HFF-Myc (cell line): ENCODE data around the gene LAMA4.

Source experiments
- DNase-seq: peaks from one replicate; pipeline ENCODE4 v3.0.0-alpha.2; 2011; ENCODE audit warnings: low read depth; ENCODE audit errors: extremely low read depth
- H3K4me3 ChIP-seq: replicated peaks from 2 replicates; pipeline ENCODE4 v1.5.1; 2011; ENCODE audit warnings: low read depth, mild to moderate bottlenecking, control low read depth, low read length
- CTCF ChIP-seq: IDR thresholded peaks from 2 replicates; pipeline ENCODE4 v1.5.1; 2012; ENCODE audit warnings: mild to moderate bottlenecking, low read depth, low read length, control low read depth; ENCODE audit errors: missing control alignments

Gene LAMA4

DNA sequence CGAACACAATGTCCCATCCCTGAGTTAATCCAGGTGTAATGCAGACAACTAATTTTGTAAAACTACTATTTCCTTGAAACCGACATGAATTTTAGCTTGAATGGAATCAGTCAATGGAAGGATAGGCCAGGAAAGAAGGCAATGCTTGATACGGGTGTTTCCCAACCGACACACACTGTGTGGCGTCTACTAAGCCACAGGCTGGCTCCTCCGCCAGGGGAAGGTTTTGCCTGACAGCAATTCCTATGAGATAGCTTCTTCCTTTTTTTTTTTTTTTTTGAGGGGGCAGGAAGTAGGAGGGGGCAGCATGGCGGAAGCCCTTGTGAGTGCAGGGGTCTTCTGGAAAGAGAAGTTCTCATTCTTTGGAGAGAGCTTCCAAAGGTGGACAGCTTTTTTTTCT is 12.0 kb upstream of the LAMA4 start:
- no peak for TF ChIP-seq CTCF
- no peak for DNase-seq
- H3K4me3 ChIP-seq, result no peak overlapping the region

- no peak for DNase-seq
- TF ChIP-seq CTCF, result no peak
- H3K4me3 ChIP-seq, result no peak overlapping the region
Measured at GRCh38 chr6:112259337-112259675, 4.9 kb upstream of the LAMA4 start.

- no peak for TF ChIP-seq CTCF
- no peak for DNase-seq
- no peak overlapping the region for H3K4me3 ChIP-seq
Measured at GRCh38 chr6:112258642-112259336, 4.4 kb upstream of the LAMA4 start.

DNA sequence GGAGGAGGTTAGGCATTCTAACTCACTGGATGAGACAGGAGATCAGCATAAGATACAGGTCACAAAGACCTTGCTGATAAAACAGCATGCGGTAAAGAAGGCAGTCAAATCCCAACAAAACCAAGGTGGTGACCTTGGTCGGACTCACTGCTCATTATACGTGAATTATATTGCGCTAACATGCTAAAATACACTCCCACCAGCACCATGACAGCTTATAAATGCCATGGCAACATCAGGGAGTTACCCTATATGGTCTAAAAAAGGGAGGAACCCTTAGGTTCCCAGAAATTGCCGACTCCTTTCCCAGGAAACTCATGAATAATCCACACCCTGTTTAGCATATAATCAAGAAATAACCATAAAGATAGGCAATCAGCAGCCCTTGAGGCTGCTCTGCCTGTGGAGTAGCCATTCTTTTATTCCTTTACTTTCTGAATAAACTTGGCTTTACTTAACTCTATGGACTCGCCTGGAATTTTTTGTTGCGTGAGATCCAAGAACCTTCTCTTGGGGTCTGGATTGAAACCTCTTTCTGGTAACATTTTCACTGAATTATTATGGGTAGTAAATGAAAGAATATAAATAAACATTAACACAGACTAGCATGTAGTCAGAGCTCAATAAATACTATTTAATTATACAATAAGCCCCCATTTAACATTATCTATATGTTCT is 3.0 kb upstream of the LAMA4 start:
- DNase-seq, result no peak
- no peak for TF ChIP-seq CTCF
- no peak overlapping the region for H3K4me3 ChIP-seq

DNA sequence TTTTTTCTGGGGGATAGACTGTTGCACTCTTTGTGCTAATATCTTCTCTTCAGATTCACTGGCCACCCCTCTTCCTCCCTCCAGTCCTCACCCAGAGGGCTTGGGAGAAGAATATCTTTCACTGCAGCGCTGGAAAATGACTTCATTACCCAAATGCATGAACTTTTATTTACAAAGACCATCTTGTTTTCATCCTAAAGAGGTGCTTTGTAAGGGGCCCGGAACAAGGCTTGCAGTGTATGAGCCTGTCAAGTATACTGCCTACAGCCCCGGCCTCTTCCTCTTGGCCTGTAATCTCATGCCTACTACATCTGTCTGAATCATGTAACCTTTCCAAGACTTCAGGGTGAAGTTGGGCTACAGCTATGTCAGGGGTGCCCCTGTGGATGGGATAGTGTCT is 554 bp upstream of the LAMA4 start:
- no peak for DNase-seq
- H3K4me3 ChIP-seq, result peak overlapping the region; percentile 88
- TF ChIP-seq CTCF, result no peak

- DNase-seq, result no peak
- TF ChIP-seq CTCF, result no peak
- peak overlapping the region; percentile 88 for H3K4me3 ChIP-seq
Measured at GRCh38 chr6:112253498-112253840, 898 bp downstream of the LAMA4 start.
